ACHN (cell line): ENCODE measurements around the gene PLCL2.
A peak's percentile ranks its signal among the peaks of the same experiment; 100 is the strongest.

Experiments used
- DNase-seq: peaks from one replicate; pipeline ENCODE4 v3.0.0-alpha.2; 2015
- in situ Hi-C: cut with HindIII; loops from 2 replicates; pipeline ENCODE4 v1.10.0; 2017; ENCODE audit warnings: low sequenced_read_pairs, low pct_ligation_motif_present, low pct_unique_long_range_greater_than_20kb

Gene PLCL2

GRCh38 chr3:17025594-17026139 lies 140.9 kb downstream of the PLCL2 start:
- DNase-seq: no peak
- in situ Hi-C loops: no loop called here

GRCh38 chr3:17027318-17027717 lies 142.6 kb downstream of the PLCL2 start:
- in situ Hi-C loops: no loop called here
- DNase-seq: no peak

GRCh38 chr3:17028363-17028762 lies 143.6 kb downstream of the PLCL2 start:
- in situ Hi-C loops: no loop called here
- DNase-seq: no peak

GRCh38 chr3:17030438-17030837 lies 145.7 kb downstream of the PLCL2 start:
- DNase-seq: no peak

GRCh38 chr3:17030956-17031652 lies 146.3 kb downstream of the PLCL2 start:
- no peak for DNase-seq
- in situ Hi-C loops: no loop called here

More at GRCh38 chr3:17030438-17030837, 145.7 kb downstream of the PLCL2 start:
- in situ Hi-C loops: no loop called here

- in situ Hi-C loops: no loop called here
- peak; percentile 39 for DNase-seq
Measured at GRCh38 chr3:17032407-17033034, 147.8 kb downstream of the PLCL2 start.

- in situ Hi-C loops: no loop called here
Measured at GRCh38 chr3:17033516-17034168, 148.9 kb downstream of the PLCL2 start.

GRCh38 chr3:17035033-17035432 lies 150.3 kb downstream of the PLCL2 start:
- DNase-seq: no peak
- in situ Hi-C loops: no loop called here

More at GRCh38 chr3:17033516-17034168, 148.9 kb downstream of the PLCL2 start:
- DNase-seq: no peak

GRCh38 chr3:17035966-17036365 lies 151.2 kb downstream of the PLCL2 start:
- in situ Hi-C loops: no loop called here
- DNase-seq: no peak

- in situ Hi-C loops: no loop called here
- DNase-seq: no peak
Measured at GRCh38 chr3:17038141-17038540, 153.4 kb downstream of the PLCL2 start.

GRCh38 chr3:17038900-17039553 lies 154.3 kb downstream of the PLCL2 start:
- in situ Hi-C loops: no loop called here
- DNase-seq: no peak

GRCh38 chr3:17039594-17039993 lies 154.8 kb downstream of the PLCL2 start:
- in situ Hi-C loops: no loop called here
- DNase-seq: peak; percentile 53

- in situ Hi-C loops: no loop called here
- no peak for DNase-seq
Measured at GRCh38 chr3:17040322-17040989, 155.7 kb downstream of the PLCL2 start.

- no peak for DNase-seq
- in situ Hi-C loops: no loop called here
Measured at GRCh38 chr3:17040990-17041377, 156.2 kb downstream of the PLCL2 start.

- in situ Hi-C loops: no loop called here
- no peak for DNase-seq
Measured at GRCh38 chr3:17044855-17045254, 160.1 kb downstream of the PLCL2 start.

- DNase-seq: no peak
- in situ Hi-C loops: no loop called here
Measured at GRCh38 chr3:17045705-17046104, 160.9 kb downstream of the PLCL2 start.

GRCh38 chr3:17046623-17047022 lies 161.9 kb downstream of the PLCL2 start:
- in situ Hi-C loops: no loop called here
- DNase-seq: no peak

GRCh38 chr3:17047162-17047561 lies 162.4 kb downstream of the PLCL2 start:
- no peak for DNase-seq
- in situ Hi-C loops: no loop called here

GRCh38 chr3:17047894-17048293 lies 163.1 kb downstream of the PLCL2 start:
- in situ Hi-C loops: no loop called here
- no peak for DNase-seq
